ENCODE results near the gene LLGL1.
"Not testable (repeated sequence)": the region's sequence is repeated elsewhere in the genome, so short reads cannot be mapped to it uniquely, and the experiment has no call there.

The LLGL1 gene

DNA sequence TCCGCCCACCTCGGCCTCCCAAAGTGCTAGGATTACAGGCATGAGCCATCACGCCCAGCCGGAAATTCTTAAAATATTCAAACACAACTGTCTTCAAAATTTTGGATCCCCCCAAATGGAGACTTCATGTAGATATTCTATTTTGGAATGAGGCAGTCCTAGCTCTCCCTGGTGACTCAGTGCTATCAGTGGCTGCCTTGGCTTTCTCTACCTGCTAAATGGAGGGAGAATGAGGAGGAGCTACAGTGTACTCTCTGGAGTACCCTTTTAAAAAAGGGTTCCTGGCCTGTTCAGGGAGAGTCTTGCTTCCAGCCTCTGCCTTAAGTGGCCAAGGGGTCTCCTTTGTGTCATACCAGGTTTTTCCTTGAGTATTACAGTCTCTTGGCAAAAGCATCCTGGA, 31.0 kb upstream of the LLGL1 start:
- in situ Hi-C loops (cut with MboI; ENCODE audit: low sequenced_read_pairs) = no loop called here

DNA sequence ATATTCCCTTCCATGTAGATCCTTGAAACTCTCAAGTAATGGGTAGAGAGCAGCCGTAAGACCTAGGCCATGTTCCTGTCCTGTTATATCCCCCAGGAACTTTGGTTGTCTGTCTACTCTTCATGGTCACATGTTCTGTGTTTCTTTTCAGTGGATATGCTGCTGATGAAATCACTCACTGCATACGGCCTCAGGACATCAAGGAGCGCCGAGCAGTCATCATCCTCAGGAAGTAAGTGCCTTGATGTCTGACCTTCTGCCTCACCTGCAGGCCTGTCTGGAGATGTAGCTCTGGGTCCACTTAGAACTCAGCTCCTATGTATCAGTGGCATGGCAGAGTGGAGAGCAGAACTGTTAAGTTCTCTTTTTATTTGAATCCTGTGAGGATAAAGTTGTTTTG, 30.6 kb upstream of the LLGL1 start:
- in situ Hi-C loops (cut with MboI; ENCODE audit: low sequenced_read_pairs) = no loop called here

GRCh38 chr17:18195246-18195645, 30.2 kb upstream of the LLGL1 start:
- in situ Hi-C loops (cut with MboI; ENCODE audit: low sequenced_read_pairs) = no loop called here

- in situ Hi-C loops (cut with MboI; ENCODE audit: low sequenced_read_pairs) = no loop called here
These were observed 27.8 kb upstream of the LLGL1 start for GRCh38 chr17:18197535-18198194.

DNA sequence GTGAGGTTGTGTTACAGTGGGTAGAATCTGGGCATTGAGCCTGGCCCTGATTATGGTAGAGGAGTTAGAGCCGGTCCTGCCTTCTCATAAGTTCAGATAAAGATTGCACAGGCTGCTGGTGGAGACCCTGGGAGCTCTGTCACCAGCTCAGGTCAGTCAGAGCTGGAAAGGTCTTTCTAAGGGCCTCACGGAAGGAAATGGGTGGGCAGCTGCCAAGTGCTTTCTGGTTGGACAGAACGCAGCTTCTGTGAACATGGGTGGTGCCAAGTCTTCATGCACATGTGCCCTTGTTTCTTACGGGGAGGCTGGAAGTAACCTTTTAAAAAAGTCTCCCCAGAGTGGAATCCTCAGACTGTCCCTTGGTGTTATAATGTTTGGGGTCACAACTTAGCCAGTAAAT, 26.9 kb upstream of the LLGL1 start:
- in situ Hi-C loops (cut with MboI; ENCODE audit: low sequenced_read_pairs) = no loop called here

GRCh38 chr17:18201108-18201507, 24.3 kb upstream of the LLGL1 start:
- in situ Hi-C loops (cut with MboI; ENCODE audit: low sequenced_read_pairs) = no loop called here

GRCh38 chr17:18203308-18203707, 22.1 kb upstream of the LLGL1 start:
- in situ Hi-C loops (cut with MboI; ENCODE audit: low sequenced_read_pairs) = no loop called here

- in situ Hi-C loops (cut with MboI; ENCODE audit: low sequenced_read_pairs) = no loop called here
These were observed 19.6 kb upstream of the LLGL1 start for GRCh38 chr17:18205861-18206260.

DNA sequence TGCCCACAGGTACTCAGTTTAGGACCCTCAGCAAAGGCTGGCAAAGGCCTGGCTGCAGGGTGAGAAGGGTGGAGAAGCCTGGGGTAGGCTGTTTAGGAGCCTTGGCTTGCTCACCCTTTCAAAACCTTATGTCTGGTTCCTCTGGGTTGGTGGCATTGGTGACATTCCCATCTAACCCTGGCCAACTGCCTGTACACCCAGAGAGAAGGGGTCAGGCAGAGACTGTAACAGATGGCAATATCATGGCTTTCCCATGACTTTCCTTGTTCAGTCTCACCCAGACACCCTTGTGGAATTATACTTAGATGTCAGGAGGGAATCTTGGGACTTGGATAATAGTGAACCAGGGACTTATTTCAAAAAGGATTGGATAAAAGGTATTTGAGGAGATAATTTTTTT, 18.5 kb upstream of the LLGL1 start:
- in situ Hi-C loops (cut with MboI; ENCODE audit: low sequenced_read_pairs) = no loop called here

GRCh38 chr17:18208092-18208491, 17.3 kb upstream of the LLGL1 start:
- in situ Hi-C loops (cut with MboI; ENCODE audit: low sequenced_read_pairs) = no loop called here

DNA sequence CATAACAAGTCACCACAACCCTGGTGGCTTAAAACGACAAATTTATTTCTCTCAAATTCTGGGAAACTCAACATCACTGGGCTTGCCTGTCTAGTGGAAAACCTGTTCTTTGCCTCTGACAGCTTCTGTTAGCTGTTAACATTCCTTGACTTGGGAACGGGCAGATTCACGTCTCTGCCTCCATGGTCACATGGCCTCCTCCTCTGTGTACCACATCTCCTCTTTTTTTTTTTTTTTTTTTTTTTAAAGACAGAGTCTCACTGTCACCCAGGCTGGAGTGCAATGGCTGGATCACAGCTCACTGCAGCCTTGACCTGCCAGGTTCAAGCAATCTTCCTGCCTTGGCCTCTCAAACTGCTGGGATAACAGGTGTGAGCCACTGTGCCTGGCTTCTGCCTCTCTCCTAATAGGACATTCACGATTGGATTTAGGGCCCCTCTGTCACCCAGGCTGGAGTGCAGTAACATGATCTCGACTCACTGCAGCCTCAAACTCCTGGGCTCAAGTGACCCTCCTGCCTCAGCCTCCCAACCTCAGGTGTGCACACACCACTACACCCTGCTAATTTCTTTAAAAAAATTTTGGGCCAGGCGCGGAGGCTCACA, 11.7 kb upstream of the LLGL1 start:
- in situ Hi-C loops (cut with MboI; ENCODE audit: low sequenced_read_pairs) = no loop called here

- in situ Hi-C loops (cut with MboI; ENCODE audit: low sequenced_read_pairs) = not testable (repeated sequence)
These were observed 8.5 kb upstream of the LLGL1 start for GRCh38 chr17:18216906-18217305.

DNA sequence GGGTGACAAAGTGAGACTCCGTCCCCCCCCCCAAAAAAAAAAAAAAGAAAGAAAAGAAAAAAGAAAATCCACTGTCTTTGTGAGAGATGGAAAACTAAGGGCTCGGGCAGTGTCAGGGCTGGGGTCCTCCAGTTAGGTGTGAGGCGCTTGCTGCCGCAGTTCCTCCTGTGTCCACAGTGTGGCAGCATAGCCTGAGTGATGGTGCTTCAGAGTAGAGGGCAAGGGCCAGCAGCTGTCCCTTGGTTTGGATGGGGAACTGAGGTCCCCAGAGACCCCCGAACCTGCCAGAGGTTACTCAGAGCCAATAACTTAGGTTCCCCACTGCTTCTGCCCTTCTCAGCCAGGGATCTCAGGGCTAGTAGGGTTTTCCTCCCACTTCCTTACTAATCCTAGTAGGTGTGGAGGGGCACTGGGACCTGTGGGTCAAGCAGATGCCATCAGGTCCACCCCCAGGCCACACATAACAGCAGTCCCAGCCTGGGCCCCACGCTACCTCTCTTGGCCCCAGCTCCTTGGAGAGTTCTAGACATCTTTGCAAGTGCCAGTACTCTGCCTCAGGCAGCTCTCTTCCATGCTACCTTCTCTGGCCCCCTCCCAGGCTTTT, 7.9 kb upstream of the LLGL1 start:
- in situ Hi-C loops (cut with MboI; ENCODE audit: low sequenced_read_pairs) = no loop called here

DNA sequence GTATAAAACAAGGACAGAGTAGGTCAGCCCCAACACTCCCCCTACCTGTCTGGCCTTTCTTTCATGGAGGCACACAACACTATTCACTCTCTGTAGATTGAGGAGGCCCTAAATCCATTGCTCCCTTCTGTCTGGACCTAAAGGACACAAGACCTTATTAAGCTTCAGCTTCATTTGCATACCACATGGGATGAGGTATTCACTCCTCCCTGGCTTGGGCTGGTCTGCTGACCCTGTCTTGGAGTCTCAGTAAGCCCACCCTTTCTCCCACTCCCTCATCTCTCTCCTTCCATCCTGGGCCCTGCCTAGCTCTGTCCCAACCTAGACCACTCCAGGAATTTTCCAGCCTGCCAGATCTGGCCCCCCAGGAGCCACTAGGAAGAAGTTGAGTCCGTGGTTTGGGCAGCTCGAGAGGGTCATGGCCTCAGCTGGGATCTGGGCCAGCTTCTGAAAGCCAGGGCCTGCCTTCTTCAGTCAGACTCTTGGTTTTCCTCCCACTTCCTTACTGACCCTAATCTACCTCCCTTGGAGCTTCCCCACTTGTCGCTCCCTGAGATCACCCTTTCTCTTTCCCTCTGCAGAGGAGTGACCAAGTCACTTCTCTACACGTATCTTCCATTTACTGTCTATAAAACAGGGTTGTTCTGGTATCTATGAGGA, 6.5 kb upstream of the LLGL1 start:
- in situ Hi-C loops (cut with MboI; ENCODE audit: low sequenced_read_pairs) = no loop called here

GRCh38 chr17:18224053-18224386, 1.4 kb upstream of the LLGL1 start:
- in situ Hi-C loops (cut with MboI; ENCODE audit: low sequenced_read_pairs) = no loop called here

GRCh38 chr17:18224387-18225120, 881 bp upstream of the LLGL1 start:
- in situ Hi-C loops (cut with MboI; ENCODE audit: low sequenced_read_pairs) = no loop called here

DNA sequence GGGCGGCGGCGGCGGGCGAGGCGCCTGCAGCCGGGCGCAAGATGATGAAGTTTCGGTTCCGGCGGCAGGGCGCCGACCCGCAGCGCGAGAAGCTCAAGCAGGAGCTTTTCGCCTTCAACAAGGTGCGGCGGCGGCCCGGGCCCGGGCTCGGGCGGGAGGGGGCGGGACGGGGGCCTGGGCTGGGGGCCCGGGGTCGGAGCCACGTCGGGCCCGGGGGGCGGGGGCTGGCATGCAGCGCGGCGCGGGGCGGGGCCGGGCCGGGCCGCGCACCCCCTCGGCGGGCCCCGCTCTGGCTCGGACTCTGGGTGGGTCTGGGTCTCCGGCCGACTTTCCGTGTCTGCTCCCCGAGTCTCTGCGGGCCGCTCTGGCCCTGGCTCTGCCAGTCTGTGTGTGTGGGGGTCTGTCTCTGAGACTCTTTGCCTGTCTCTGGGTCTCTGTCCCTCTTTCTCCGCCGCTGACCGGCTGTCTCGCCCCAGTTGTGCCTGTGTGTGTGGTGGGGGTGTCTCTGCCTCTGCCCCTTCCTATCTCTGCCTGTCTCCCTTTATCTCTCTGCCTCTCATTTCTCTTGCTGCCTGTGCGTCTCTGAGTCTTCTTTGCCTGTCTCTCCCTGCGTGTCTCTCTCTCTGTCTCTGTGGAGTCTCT, 328 bp downstream of the LLGL1 start:
- in situ Hi-C loops (cut with MboI; ENCODE audit: low sequenced_read_pairs) = no loop called here

DNA sequence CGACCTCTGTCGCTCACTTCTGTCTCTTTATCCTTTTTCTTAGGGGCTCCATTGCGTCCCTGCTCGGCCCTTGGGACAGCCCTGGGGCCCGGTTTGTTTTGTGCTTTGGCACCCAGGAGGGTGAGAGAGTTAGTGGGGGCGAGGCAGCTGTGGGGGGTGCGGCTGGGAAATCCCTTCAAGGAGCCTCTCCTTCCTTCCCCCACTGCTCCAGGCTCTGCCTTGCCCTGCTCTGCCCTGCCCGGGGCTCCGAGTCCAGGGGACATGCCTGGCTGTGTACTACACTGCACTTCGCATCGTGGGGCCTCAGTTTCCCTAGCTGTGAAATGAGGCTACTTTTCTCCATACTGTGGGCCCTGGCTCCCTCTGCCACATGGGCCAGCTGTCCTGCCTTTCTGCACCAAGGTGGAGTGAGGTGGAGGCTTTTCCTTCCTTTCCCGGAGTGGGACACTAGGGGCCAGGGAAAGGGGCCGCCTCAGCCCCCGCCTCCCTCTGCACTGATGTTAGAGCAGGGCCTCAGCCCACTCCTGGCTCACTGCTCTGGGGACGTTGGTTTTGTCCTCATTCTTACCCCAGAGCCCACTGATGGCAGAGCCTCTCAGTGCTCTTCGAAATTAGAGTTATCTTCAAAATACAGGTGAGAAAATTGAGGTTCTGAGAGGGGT, 980 bp downstream of the LLGL1 start:
- in situ Hi-C loops (cut with MboI; ENCODE audit: low sequenced_read_pairs) = no loop called here

GRCh38 chr17:18227635-18228034, 2.2 kb downstream of the LLGL1 start:
- in situ Hi-C loops (cut with MboI; ENCODE audit: low sequenced_read_pairs) = no loop called here

DNA sequence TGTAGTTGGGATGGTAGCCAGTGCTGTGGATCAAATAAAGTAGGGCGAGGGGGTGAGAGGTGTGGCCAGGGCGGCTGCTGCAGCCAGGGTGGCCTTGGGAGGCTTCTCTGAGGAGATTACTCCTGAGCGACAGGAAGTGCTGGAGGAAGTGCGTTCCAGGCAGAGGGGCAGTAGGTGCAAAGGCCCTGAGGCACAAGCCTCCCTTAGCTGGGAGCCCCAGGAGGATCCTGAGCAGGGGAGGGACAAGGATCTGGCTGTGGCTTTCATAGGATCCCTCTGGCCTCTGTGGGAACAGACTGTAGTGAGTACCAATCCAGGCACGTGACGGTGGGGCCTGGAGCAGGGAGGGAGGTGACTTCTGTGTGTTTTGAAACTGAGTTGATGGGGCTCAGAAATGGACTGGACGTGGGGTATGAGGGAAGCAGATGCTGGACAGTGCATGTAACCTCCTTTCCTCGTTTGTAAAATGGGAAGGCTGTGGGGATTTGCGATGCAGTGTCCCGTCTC, 2.8 kb downstream of the LLGL1 start:
- in situ Hi-C loops (cut with MboI; ENCODE audit: low sequenced_read_pairs) = no loop called here
